ENCODE data around the gene PEX14.

PEX14 gene

GRCh38 chr1:10540277-10541005 is 65.7 kb downstream of the PEX14 start:
- DNase-seq (ENCODE audit: low read depth in 2 of 2) = peak; percentile 14 to 24

DNA sequence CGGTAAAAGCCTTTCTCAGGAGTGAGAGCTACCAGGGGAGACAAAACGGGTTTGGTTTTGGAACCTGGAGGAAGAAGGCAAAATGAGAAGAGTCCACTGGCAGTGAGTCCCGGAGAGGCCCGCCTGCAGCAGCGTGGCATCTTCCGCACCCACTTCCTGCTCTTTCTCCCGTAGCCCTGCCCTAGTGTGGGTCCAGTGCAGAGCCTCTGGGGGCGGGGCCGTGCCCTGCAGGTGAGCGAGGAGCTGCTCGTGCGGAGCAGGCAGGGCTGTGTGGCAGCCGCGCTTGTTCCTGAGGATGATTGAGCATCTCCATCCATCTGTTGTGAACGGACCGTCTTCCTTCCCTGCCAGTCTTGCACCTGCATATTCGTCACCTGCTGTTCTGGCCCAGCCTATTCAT is 66.5 kb downstream of the PEX14 start:
- no peak for DNase-seq (ENCODE audit: low read depth in 2 of 2)

- no peak for DNase-seq (ENCODE audit: low read depth in 2 of 2)
Observed at GRCh38 chr1:10544239-10544638, 69.5 kb downstream of the PEX14 start.

- no peak for DNase-seq (ENCODE audit: low read depth in 2 of 2)
Observed at GRCh38 chr1:10546896-10547295, 72.1 kb downstream of the PEX14 start.

GRCh38 chr1:10549904-10550664 is 75.3 kb downstream of the PEX14 start:
- no peak for DNase-seq (ENCODE audit: low read depth in 2 of 2)

- DNase-seq (ENCODE audit: low read depth in 2 of 2) = no peak
Observed at GRCh38 chr1:10553118-10553517, 78.4 kb downstream of the PEX14 start.

DNA sequence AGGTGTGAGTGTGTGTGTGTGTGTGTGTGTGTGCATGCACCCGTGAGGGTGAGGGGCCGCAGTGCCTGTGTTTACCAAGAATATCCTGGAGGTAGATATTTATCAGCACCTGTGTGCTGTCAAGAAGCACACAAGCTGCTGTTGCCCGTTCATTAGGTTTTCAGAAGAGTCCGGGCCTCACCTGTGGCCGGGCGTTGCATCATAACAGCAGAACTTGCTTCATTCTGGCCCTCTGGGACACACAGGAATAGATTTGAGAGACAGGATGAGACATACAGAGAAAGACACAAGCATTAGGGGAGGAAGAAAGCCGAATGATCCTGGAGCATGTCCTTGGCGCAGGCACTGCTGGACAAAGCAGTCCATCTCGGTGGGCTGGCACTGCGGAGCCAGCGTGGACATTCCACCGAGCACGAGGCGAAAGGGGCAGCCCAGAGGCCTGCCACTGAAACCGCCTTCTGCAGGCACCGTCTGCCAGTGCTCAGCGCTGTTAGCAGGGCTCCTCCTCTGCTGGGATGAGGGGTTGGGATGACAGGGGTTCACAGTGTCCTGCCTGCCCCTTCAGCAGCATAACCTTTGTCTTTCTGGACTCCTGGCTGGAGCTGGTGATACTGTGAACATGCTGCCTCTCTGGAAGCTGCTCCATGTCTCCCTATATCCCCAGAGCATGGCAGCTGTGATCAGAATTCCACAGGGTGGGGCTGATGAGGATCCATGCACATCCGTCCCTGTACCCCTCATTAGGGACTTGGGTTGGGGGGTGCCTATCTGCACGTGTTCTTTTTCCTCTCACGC is 81.1 kb downstream of the PEX14 start:
- DNase-seq (ENCODE audit: low read depth in 2 of 2) = no peak

DNA sequence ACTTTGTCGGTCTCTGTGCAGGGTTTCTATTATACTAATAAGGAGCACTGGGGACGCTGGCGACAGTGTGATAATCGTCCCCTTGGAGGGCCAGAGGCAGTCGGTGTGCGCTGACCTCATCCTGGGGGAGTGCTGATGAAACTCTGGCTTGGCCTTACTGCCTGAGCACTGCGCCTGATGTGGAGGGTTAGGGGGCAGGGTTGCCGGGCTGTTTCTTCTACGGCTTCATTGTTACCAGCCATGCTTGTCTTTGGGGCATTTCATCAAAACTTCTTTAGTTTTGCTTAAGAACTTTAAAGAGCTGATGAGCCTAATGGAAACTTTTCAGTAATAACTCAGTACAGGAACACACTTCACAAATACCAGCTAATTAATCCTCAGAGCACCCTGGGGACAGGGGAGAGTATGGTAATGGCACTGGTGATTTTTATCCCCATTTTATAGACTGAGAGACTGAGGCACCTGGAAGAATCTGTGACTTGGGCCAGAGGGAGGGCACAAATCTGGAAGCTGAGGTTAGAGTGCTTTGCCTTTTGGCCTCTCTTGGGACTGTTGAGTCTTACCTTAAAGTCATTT is 81.8 kb downstream of the PEX14 start:
- DNase-seq (ENCODE audit: low read depth in 2 of 2) = no peak

DNA sequence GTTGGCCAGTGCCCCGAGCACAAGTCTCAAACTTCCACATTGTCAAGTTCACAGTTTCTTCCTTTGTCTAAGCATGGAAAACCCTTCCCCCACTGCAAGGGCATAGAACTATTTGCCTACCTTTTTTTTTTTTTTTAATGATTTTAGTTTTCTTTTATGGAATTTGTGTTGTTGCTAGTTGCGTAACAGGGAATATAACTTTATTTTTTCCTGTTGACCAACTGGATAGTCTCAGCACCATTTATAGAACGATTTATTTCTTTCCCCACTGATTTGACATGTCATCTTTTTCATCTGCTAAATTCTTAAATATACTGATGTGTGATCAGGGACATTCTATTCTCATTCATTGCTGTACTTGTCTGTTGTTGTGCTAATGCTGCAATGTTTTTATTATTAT is 83.0 kb downstream of the PEX14 start:
- no peak for DNase-seq (ENCODE audit: low read depth in 2 of 2)

DNA sequence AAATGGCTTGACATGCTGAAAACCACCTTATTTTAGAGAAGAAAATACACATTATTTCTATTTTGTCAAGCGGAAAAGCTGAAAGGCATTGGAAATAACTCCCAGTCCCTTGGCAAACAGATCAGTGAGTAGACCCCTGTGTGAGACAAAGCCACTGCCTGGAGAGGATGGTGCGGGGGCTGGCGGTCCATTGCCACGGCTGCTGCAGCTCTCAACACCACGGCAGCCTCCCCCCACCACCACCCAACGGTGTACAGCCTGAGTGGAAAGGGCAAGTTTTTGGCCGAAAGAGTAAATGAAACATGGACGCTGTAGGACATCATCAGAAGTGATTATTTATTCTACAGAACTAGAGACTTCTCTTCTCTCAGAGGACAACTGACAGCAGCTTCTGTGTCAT is 84.6 kb downstream of the PEX14 start:
- no peak for DNase-seq (ENCODE audit: low read depth in 2 of 2)

- DNase-seq (ENCODE audit: low read depth in 2 of 2) = no peak
Observed at GRCh38 chr1:10561497-10561896, 86.7 kb downstream of the PEX14 start.

DNA sequence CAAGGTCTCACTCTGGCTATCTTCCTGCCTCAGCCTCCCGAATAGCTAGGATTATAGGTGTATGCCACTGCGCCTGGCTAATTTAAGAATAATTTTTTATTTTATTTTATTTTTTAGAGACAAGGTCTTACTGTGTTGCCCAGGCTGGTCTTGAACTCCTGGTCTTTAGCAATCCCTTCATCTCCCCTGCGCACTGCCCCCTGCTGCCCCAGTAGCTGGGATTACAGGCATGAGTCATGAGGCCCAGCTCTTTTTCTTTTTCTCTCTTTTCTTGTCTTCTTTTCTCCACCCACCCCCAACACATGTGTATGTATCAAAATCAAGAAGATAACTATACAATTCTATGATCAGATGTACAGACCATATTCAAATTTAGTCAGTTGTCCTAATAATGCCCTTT is 87.2 kb downstream of the PEX14 start:
- no peak for DNase-seq (ENCODE audit: low read depth in 2 of 2)

DNA sequence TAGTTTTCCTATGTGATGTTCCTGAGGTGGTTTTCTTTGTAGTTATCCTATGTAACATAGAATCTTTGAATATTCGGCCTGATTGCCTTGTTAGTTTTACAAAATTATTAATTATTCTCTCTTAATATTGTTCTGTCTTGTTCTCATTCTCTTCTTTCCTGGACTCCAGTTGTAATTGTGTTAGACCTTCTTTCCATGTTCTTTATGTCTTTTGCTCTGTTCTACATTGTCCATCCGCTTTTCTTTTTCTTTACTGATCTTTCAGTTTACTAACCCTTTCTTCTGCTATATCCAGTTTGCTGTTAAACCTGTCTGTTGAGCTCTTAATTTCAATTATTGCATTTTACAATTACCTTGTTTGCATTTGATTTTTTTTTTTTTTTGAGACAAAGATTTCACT is 89.3 kb downstream of the PEX14 start:
- no peak for DNase-seq (ENCODE audit: low read depth in 2 of 2)

DNA sequence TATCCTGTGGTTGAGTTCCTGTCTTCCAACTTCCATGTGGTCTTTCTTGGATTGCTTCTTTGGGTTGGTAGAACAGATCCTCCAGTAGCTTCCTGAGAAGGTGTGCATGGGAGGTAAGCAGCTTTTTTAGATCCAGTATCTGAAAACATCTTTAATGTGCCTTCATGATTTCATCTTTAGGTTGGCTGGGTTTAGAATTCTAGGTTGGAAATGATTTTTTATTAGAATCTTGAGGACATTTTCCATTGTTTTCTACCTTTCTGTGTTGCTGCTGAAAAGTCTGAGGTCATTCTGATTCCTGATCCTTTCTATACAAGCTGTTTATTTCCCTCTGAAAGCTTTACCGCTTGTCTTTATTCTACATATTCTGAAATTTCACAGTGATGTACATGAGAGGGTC is 94.8 kb downstream of the PEX14 start:
- DNase-seq (ENCODE audit: low read depth in 2 of 2) = no peak

GRCh38 chr1:10575616-10576015 is 100.9 kb downstream of the PEX14 start:
- peak; percentile 39 to 43 for DNase-seq (ENCODE audit: low read depth in 2 of 2)

GRCh38 chr1:10578070-10578469 is 103.3 kb downstream of the PEX14 start:
- DNase-seq (ENCODE audit: low read depth in 2 of 2) = no peak

GRCh38 chr1:10583641-10584040 is 108.9 kb downstream of the PEX14 start:
- DNase-seq (ENCODE audit: low read depth in 2 of 2) = no peak

DNA sequence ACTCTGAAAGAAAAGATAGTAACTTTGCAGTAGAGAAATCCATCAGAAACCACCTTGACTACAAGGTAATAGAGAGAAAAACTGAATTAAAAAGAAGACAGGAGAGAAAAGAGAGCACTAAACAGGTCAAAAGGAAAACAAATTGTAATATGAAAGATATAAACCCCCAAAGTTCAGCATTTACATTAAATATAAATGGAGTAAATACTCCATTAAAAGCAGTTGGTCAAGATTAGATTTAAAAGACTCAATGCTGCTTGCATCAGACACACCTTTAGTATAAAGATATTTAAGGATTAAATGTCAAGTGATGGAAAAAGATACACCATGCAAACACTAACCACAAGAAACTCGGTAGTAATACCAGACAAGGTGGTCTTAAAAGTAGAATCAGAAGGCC is 110.5 kb downstream of the PEX14 start:
- DNase-seq (ENCODE audit: low read depth in 2 of 2) = no peak

DNA sequence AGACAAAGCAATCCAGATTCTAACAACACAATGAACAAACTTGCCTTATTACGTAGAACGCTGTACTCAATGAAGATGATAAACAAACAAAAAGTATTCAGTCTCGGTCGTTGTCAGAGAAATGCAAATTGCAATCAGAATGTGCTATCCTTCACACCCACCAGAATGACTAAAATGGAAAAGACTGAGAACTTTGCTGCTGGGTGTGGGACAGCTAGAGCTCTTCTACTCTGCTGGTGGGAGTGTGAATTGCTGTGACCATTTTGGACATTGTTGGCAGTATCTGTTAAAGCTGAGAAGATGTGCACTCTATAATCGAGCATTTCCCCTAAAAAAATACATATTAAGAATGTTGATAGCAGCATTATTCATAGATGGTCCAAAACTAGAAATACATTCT is 111.4 kb downstream of the PEX14 start:
- DNase-seq (ENCODE audit: low read depth in 2 of 2) = no peak

DNA sequence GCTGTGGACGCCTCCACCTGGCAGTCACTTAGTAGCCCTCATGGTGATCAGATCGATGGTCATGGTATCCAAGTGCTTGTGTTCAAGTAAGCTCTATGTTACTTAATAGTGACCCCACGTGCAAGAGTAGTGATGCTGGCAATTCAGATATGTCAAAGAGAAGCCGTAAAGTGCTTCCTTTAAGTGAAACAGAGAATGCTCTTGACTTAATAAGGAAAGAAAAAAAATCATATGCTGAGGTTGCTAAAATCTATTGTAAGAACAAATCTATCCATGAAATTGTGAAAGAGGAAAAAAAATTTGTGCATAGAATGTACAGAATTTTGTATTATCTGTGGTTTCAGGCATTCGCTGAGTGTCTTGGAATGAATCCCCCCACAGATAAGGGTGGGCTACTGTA is 113.9 kb downstream of the PEX14 start:
- DNase-seq (ENCODE audit: low read depth in 2 of 2) = no peak

DNA sequence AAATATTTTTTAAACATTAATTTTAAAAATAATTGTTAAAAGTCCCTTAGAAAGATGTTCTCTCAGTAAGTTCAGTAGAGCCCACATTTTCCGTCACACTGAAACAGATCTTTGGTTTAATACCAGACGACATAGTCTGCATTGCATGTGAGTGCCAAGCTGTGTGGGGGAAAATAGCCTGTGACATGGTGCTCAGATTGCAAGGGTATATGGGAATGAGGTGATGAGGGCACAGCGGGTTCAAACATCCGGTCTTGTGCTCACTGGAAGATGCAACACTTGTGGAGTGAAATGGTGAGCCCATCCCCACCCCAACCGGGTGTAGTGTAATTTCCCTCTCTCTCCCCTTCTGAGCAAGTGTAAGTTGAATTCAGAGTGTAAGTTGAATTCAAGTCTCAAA is 114.3 kb downstream of the PEX14 start:
- no peak for DNase-seq (ENCODE audit: low read depth in 2 of 2)

DNA sequence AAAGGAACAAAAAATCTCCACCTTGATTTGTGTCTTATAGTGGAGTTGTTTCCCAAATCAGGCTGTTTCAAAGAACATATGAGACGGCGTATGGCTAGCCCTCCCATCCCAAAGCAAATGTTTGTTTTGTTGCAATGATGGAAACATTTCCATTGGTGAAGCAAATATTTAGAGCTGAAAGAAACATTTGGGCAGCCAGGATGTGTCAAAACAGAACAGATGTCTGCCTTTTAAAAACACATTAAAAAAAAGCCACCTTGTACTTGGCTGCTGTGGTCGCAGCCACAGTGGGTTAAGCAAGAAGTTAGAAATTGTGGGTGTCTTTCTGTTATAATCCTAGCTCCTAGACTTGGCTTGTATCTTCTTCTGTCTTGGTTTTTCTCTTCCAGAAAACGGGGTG is 116.3 kb downstream of the PEX14 start:
- DNase-seq (ENCODE audit: low read depth in 2 of 2) = no peak

All from fibroblast of skin of left quadriceps (primary cell).